ENCODE measurements around the gene BTN1A1. TPM values are rescaled to one million over a fixed set of nuclear protein-coding genes. Genes with fewer than 3 reads are reported as not detected.

The BTN1A1 gene
- total RNA-seq, 1 experiment from 2014 or later: 0.10 TPM

DNA sequence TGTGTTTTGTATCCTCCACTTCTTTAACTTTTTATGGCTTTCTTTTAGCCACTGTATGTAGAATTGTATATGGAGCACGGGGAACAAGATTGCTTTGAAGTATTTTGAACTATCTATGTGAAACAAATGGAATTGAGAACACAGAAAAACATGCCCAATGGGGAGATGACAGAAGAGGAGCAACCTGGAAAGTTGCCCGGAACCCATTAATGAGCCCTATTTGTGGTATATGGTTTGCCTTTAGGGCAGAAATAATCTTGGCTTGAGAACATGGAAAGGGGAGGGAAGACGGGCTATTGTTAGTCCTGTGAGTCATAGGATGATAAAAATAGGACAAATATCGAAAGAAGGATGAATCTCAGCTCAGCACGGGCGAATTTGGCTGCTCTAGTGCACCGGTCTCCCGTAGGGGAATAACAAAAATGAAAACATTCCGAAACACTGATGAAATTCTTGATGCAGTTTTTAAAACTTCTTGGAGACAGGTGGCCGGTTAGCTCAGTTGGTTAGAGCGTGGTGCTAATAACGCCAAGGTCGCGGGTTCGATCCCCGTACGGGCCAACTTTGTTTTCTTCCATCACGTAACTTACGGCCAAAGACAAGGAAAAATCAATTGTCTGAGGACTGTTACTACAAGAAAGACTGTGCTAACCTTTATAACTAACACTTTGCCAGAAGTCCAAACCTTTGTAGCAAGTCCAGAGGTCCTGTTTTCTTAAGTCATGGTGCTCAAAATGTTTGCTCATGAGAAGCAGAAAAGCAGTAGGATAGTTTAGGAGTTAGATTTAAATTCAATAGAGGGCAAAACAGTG is 53.7 kb downstream of the BTN1A1 start:
- Histone ChIP-seq H3K4me3 (ENCODE audit: low read depth in 2 of 2, low read length in 2 of 2) (peak overlapping the region; percentile 77 to 96), H3K9me3 (ENCODE audit: control insufficient read depth, insufficient read depth, low read depth, low read length) (no peaks in the 10 kb centered on the region), H3K4me1 (ENCODE audit: control insufficient read depth, insufficient read depth, low read length) (peaks cover 23% of the 10 kb centered on the region), H3K27me3 (ENCODE audit: control insufficient read depth, insufficient read depth, low read length) (no peaks in the 10 kb centered on the region), H3K36me3 (ENCODE audit: control insufficient read depth, insufficient read depth, low read length) (no peaks in the 10 kb centered on the region), H3K27ac (ENCODE audit: low read length) (peak overlapping the region; percentile 73)
- BruUV-seq (replicated peaks): no TSS peak
- in situ Hi-C loops (cut with HindIII; ENCODE audit: low pct_unique_long_range_greater_than_20kb, low sequenced_read_pairs) (no loop called here), intact Hi-C loops (cut with micrococcal nuclease; ENCODE audit: unreplicated experiment) (loop anchor here (2.0 to 5.0 kb wide), 2 partner anchors 15 to 212 kb away; no protein-coding TSS in a partner anchor)
- peak; percentile 57 for ATAC-seq
- POLR2A ChIA-PET: no interaction called here
- DNase-seq (ENCODE audit: low read depth, low spot score): peak; percentile 97
- TF ChIP-seq, protein P1, sequence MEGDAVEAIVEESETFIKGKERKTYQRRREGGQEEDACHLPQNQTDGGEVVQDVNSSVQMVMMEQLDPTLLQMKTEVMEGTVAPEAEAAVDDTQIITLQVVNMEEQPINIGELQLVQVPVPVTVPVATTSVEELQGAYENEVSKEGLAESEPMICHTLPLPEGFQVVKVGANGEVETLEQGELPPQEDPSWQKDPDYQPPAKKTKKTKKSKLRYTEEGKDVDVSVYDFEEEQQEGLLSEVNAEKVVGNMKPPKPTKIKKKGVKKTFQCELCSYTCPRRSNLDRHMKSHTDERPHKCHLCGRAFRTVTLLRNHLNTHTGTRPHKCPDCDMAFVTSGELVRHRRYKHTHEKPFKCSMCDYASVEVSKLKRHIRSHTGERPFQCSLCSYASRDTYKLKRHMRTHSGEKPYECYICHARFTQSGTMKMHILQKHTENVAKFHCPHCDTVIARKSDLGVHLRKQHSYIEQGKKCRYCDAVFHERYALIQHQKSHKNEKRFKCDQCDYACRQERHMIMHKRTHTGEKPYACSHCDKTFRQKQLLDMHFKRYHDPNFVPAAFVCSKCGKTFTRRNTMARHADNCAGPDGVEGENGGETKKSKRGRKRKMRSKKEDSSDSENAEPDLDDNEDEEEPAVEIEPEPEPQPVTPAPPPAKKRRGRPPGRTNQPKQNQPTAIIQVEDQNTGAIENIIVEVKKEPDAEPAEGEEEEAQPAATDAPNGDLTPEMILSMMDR (IDR thresholded peaks at IDR 0.05): no peak
- TF ChIP-seq, protein P2, sequence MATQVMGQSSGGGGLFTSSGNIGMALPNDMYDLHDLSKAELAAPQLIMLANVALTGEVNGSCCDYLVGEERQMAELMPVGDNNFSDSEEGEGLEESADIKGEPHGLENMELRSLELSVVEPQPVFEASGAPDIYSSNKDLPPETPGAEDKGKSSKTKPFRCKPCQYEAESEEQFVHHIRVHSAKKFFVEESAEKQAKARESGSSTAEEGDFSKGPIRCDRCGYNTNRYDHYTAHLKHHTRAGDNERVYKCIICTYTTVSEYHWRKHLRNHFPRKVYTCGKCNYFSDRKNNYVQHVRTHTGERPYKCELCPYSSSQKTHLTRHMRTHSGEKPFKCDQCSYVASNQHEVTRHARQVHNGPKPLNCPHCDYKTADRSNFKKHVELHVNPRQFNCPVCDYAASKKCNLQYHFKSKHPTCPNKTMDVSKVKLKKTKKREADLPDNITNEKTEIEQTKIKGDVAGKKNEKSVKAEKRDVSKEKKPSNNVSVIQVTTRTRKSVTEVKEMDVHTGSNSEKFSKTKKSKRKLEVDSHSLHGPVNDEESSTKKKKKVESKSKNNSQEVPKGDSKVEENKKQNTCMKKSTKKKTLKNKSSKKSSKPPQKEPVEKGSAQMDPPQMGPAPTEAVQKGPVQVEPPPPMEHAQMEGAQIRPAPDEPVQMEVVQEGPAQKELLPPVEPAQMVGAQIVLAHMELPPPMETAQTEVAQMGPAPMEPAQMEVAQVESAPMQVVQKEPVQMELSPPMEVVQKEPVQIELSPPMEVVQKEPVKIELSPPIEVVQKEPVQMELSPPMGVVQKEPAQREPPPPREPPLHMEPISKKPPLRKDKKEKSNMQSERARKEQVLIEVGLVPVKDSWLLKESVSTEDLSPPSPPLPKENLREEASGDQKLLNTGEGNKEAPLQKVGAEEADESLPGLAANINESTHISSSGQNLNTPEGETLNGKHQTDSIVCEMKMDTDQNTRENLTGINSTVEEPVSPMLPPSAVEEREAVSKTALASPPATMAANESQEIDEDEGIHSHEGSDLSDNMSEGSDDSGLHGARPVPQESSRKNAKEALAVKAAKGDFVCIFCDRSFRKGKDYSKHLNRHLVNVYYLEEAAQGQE (IDR thresholded peaks at IDR 0.05; ENCODE audit: insufficient read depth in 1 of 2, low read depth in 2 of 2, low read length in 1 of 2): peak in 1 of 2 experiments; percentile 25; a peak in 1 of 4 replicates
- TF ChIP-seq SIN3A (IDR thresholded peaks at IDR 0.05; ENCODE audit: borderline replicate concordance, insufficient read depth, low read depth, low read length): no peak
- peak; percentile 50; the same call in 1 of the 2 replicates for TF ChIP-seq POLR2AphosphoS5 (IDR thresholded peaks at IDR 0.05; ENCODE audit: low read depth, low read length)
- peak; percentile 8 for TF ChIP-seq TCF7L2 (IDR thresholded peaks at IDR 0.05; ENCODE audit: low read depth, low read length)
- CTCF ChIA-PET: no interaction called here

DNA sequence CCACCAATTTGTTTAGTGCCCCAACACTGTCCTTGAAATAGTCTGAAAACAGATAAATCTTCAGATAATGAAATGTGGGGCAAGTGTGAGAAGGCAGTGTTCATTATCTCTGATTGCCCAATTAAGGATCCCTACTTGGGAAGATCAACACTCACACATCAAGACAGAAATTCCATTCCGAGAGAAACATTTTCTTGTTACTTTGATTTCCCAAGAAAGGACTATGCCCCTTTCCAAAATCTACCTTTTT is 54.3 kb downstream of the BTN1A1 start:
- H3K9me3 ChIP-seq (ENCODE audit: control insufficient read depth, insufficient read depth, low read depth, low read length): no peaks in the 10 kb centered on the region
- peak overlapping the region; percentile 77 to 96 for H3K4me3 ChIP-seq (ENCODE audit: low read depth in 2 of 2, low read length in 2 of 2)
- intact Hi-C loops (cut with micrococcal nuclease; ENCODE audit: unreplicated experiment) (loop anchor here (2.0 to 5.0 kb wide), 2 partner anchors 14 to 212 kb away; no protein-coding TSS in a partner anchor), in situ Hi-C loops (cut with HindIII; ENCODE audit: low pct_unique_long_range_greater_than_20kb, low sequenced_read_pairs) (no loop called here)
- BruUV-seq (replicated peaks): no TSS peak
- H3K4me1 ChIP-seq (ENCODE audit: control insufficient read depth, insufficient read depth, low read length): peaks cover 23% of the 10 kb centered on the region
- ChIA-PET CTCF (no interaction called here), POLR2A (no interaction called here)
- H3K36me3 ChIP-seq (ENCODE audit: control insufficient read depth, insufficient read depth, low read length): no peaks in the 10 kb centered on the region
- DNase-seq (ENCODE audit: low read depth, low spot score) (no peak), ATAC-seq (no peak)
- peak overlapping the region; percentile 62 for H3K27ac ChIP-seq (ENCODE audit: low read length)
- H3K27me3 ChIP-seq (ENCODE audit: control insufficient read depth, insufficient read depth, low read length): no peaks in the 10 kb centered on the region
- no peak for TF ChIP-seq TCF7L2 (IDR thresholded peaks at IDR 0.05; ENCODE audit: low read depth, low read length)
- TF ChIP-seq POLR2AphosphoS5 (IDR thresholded peaks at IDR 0.05; ENCODE audit: low read depth, low read length): no peak
- TF ChIP-seq, protein P1 (IDR thresholded peaks at IDR 0.05): no peak
- TF ChIP-seq SIN3A (IDR thresholded peaks at IDR 0.05; ENCODE audit: borderline replicate concordance, insufficient read depth, low read depth, low read length): no peak
- TF ChIP-seq, protein P2 (IDR thresholded peaks at IDR 0.05; ENCODE audit: insufficient read depth in 1 of 2, low read depth in 2 of 2, low read length in 1 of 2): no peak

Measured in Panc1 (cell line).